ENCODE measurements around the gene EIF4G3.
A peak's percentile ranks its signal among the peaks of the same experiment; 100 is the strongest.
"Not testable (repeated sequence)": the region's sequence is repeated elsewhere in the genome, so short reads cannot be mapped to it uniquely, and the experiment has no call there.

Gene EIF4G3

GRCh38 chr1:21060523-21060922 lies 116.2 kb downstream of the EIF4G3 start:
- DNase-seq, result peak; percentile 45

GRCh38 chr1:21059021-21059420 lies 117.7 kb downstream of the EIF4G3 start:
- DNase-seq, result no peak

- no peak for DNase-seq
Observed at GRCh38 chr1:21058035-21058793, 118.5 kb downstream of the EIF4G3 start.

GRCh38 chr1:21053189-21053928 lies 123.3 kb downstream of the EIF4G3 start:
- not testable (repeated sequence) for DNase-seq

GRCh38 chr1:21052034-21052433 lies 124.7 kb downstream of the EIF4G3 start:
- DNase-seq, result no peak

GRCh38 chr1:21051177-21051825 lies 125.4 kb downstream of the EIF4G3 start:
- no peak for DNase-seq

- DNase-seq, result no peak
Observed at GRCh38 chr1:21050031-21050430, 126.7 kb downstream of the EIF4G3 start.

- DNase-seq, result no peak
Observed at GRCh38 chr1:21048462-21048861, 128.2 kb downstream of the EIF4G3 start.

- DNase-seq, result no peak
Observed at GRCh38 chr1:21046132-21046531, 130.6 kb downstream of the EIF4G3 start.

- no peak for DNase-seq
Observed at GRCh38 chr1:21045351-21045750, 131.3 kb downstream of the EIF4G3 start.

- DNase-seq, result no peak
Observed at GRCh38 chr1:21042929-21043605, 133.6 kb downstream of the EIF4G3 start.

GRCh38 chr1:21041541-21041940 lies 135.2 kb downstream of the EIF4G3 start:
- DNase-seq, result no peak

GRCh38 chr1:21037091-21037490 lies 139.6 kb downstream of the EIF4G3 start:
- DNase-seq, result no peak

- DNase-seq, result no peak
Observed at GRCh38 chr1:21035794-21036193, 140.9 kb downstream of the EIF4G3 start.

GRCh38 chr1:21034725-21035628 lies 141.7 kb downstream of the EIF4G3 start:
- no peak for DNase-seq

- no peak for DNase-seq
Observed at GRCh38 chr1:21032741-21033140, 144.0 kb downstream of the EIF4G3 start.

- DNase-seq, result no peak
Observed at GRCh38 chr1:21030181-21030580, 146.5 kb downstream of the EIF4G3 start.

- no peak for DNase-seq
Observed at GRCh38 chr1:21028520-21029145, 148.1 kb downstream of the EIF4G3 start.

- DNase-seq, result no peak
Observed at GRCh38 chr1:21027805-21028204, 148.9 kb downstream of the EIF4G3 start.

- no peak for DNase-seq
Observed at GRCh38 chr1:21024918-21025317, 151.8 kb downstream of the EIF4G3 start.

- DNase-seq, result not testable (repeated sequence)
Observed at GRCh38 chr1:21024136-21024896, 152.4 kb downstream of the EIF4G3 start.

Measured in NCI-H146 (cell line).